DOHH2 (cell line): ENCODE data around the gene ASPRV1.
"Not testable (repeated sequence)": the region's sequence is repeated elsewhere in the genome, so short reads cannot be mapped to it uniquely, and the experiment has no call there.

Experiments
- CTCF ChIP-seq: fragments of 200-600 bp; sonication (generic); IDR thresholded peaks from one replicate; pipeline ENCODE4 v1.5.1; 2014; ENCODE audit warnings: antibody characterized with exemption, mild to moderate bottlenecking, low read depth, low read length; ENCODE audit not compliant: poor library complexity, severe bottlenecking
- EZH2phosphoT487 ChIP-seq: fragments of 200-600 bp; sonication (generic); IDR thresholded peaks from 2 replicates; pipeline ENCODE4 v1.6.1; 2017; ENCODE audit warnings: borderline replicate concordance, mild to moderate bottlenecking, antibody characterized with exemption, low read length, moderate library complexity, mixed read lengths

GRCh38 chr2:70000529-70000928 lies 39.1 kb upstream of the ASPRV1 start:
- not testable (repeated sequence) for TF ChIP-seq CTCF, EZH2phosphoT487
